Activated CD4-positive, alpha-beta T cell treated with anti-CD3 and anti-CD28 coated beads, Interleukin-2, amount 50 U/mL, for 4 hours (primary cell): Measurements from ENCODE around the gene ACTL6A.
"Not testable (repeated sequence)": the region's sequence is repeated elsewhere in the genome, so short reads cannot be mapped to it uniquely, and the experiment has no call there.

Experiments
- DNase-seq, 2 experiments: peaks; one replicate each; pipeline ENCODE4 v3.0.0-alpha.2; 2020

Gene ACTL6A

DNA sequence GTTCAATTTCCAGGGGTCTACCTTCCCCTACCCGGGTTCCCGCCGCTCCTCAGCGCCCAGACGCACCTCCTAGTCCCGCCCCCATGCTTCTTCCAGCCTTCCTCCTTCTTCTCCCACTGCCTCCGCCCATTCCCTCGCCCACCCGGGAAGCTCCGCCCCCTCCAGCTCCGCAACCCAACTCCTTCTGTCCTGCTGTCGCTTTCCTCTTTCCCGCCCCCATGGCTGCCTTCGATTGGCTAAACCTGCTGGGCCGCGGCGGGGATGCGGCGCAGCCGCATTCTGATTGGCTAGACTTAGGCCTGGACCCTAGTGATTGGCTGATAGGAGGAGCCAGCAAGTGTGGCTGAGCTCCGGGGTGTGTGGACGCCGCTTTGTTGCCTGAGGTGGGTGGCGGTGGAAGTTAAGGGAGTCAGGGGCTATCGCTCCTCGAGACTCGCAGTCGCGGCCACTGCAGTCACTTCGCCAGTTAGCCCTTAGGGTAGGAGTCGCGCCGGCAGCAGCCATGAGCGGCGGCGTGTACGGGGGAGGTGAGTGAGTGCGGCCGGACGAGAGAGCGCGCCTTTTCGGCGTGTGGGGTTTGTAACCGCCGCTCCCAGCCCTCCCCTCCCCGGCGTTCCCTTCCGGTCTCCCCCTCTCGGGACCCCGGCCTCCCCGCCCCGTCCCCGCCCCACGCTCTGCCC lies at the start of gene ACTL6A:
TSS of gene ACTL6A (plus strand) at position 336 of the 680 bp plus-strand sequence. CDS start at position 503, 167 bp downstream.
- peak; percentile 99 for DNase-seq

DNA sequence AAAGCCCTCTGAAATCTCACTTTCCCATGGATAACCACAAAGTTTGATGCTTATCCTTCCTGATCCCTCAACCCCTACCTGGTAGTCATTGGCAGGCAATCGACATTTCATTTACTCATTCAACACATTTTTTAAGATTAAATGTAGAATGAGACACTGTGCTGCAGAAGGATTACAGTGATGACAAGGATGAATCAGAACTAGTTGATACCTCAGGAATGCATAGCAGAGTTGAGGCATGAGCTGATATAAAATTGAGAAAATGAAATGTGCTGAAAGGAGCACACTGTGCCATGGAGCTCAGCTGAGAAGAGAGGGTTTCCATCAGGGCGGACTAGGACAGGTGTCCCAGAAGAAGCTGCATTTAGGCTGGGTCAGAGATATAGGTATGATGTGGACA lies 48.9 kb upstream of the ACTL6A start:
- DNase-seq, result no peak

DNA sequence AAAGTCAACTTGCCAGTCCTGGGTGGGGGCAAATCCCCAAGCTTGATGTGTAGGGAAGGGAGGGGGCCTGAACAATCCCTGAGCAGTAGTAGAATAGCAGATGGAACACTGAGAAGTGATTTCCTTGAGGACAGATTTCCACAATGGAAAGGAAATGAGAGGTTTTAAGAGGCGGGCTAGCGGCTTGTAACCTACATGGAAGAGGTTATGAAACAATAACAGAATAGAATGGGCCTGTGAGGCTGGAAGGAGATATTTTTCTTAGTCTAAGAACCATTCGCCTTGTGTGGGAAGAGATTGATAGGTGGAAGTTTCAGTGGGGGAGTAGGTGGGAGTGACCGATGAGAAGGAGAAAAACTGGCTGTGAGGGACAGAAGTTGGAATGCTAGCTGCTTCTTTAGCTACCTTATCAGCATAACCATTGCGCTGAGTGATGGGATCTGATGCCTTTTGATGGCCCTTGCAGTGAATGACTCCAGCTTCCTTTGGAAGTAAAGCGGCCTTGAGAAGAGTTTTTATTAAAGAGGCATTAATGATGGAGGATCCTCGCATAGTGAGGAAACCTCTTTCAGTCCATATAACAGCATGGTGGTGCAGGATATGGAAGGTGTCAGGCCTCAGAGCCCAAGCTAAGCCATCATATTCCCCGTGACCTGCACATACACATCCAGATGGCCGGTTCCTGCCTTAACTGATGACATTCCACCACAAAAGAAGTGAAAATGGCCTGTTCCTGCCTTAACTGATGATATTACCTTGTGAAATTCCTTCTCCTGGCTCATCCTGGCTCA lies 46.1 kb upstream of the ACTL6A start:
- DNase-seq, result not testable (repeated sequence)

DNA sequence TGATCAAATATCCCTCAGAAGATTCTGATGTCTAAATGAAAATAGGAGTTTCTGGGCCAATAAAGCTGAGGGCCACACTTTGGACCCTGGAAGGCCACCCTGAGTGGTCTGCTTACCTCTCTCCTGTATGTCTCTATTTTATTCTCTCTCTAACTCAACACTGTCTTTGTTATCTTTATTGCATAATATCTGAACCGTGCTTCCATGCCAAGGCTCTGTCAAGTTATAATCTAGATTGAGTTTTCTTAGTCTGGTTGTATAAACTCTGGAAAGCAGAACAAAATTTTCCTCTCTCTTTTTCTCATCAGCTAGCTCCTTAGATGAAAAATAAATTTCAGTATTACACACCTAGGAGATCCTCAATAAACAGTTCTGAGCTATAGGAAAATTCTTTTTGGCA lies 36.2 kb upstream of the ACTL6A start:
- DNase-seq, result no peak

DNA sequence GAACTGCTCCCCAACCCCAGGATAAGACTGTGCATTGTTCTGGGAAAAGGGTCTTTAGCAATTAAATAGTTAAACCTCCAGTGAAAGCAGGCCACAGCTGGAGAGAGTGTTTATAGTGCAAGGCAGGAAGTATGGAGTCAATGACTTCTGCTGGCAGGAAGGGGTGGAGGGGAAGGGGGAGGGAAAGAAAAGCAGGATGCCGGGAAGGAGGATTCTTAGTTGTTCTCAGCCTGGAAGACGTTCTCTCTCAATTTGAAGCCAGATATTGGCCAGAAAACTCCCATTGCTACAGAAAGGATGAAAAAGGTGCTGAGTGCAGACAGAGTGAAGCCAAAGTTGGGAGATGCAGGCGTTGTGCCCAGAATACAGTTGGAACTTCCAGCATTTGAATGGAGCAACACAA lies 35.7 kb upstream of the ACTL6A start:
- no peak for DNase-seq

DNA sequence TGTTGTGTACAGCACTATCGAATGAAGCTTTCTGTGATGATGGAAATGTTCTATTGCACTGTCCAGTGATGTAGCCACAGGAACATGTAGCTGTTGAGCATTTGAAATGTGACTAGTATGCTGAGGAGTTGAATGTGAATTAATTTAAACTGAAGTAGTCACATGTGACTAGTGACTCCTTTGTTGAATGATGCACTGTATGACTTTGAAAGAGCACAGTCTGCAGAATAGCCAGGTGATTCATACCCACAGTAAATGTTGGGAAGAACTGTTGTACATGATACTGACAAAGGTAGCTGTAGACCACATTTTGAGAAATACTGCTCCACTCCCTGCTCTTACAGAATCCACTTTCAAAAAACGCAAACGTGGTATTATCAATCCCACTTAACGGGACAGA lies 34.0 kb upstream of the ACTL6A start:
- no peak for DNase-seq

DNA sequence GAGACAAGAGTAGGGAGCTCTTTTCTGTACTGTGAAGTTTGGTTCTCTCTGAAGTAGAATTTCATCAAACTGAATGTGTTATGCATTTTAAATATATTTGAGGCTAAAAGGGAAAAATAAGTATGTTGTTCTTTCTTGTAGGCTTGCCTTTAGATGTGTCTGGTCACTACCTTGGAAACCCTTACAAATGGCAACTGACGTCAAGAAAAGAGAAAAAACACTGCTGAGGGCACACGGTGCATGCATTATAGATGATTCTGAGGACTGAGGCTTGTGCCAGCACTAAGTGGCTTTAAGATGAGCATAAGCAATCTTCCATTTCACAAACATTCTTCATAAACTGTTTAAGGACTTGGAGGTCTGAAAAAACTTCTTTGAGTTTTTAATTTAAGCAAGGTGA lies 31.1 kb upstream of the ACTL6A start:
- no peak for DNase-seq

DNA sequence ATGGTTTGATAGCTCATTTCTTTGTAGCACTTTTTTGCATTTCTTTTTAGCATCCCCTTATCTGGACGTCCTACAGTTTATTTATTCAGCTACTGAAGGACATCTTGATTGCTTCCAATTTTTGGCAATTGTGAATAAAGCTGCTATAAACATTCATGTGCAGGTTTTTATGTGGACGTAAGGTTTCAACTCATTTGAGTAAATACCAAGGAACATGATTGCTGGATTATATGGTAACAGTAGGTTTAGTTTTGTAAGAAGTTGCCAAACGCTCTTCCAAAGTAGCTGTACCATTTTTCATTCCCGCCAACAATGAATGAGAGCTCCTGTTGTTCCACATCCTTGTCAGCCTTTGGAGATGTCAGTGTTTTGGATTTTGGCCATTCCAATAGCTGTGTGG lies 29.5 kb upstream of the ACTL6A start:
- no peak for DNase-seq

DNA sequence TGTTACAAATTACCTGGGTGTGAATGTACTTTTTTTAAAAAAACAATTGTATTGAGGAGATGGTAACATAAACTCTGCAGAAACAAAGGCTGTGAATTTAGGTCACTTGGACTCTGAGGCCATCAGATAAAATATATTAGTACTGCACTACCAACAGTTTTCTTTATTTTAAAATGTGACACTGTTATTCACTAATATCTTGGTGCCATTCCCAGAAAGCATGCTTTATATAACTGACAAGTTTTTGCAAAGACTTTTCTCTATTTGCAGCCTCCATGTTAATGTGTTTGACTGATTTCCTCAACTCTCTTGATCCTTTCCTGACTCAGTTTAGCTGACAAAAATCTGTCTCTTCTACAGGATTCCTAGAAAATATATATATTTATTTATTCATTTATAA lies 26.5 kb upstream of the ACTL6A start:
- no peak for DNase-seq

DNA sequence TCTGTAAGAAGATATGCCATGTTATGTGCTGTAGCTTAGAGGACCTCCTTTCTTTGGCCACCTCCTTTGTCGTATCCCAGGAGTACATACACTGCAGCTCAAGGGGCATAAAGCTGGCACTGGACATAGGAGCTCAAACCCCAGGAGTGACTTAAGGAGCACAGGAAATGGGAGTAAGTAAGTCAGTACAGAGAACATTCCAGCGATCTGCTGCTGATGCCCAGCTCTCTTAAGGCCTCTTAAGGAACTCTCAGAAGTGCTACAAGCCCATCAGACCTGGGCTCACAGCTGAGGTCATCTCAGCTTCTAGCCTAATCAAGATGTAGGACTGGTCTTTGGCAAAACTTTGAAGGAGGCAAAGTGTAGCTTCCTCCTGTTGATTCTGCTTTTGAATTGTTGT lies 21.6 kb upstream of the ACTL6A start:
- no peak for DNase-seq

DNA sequence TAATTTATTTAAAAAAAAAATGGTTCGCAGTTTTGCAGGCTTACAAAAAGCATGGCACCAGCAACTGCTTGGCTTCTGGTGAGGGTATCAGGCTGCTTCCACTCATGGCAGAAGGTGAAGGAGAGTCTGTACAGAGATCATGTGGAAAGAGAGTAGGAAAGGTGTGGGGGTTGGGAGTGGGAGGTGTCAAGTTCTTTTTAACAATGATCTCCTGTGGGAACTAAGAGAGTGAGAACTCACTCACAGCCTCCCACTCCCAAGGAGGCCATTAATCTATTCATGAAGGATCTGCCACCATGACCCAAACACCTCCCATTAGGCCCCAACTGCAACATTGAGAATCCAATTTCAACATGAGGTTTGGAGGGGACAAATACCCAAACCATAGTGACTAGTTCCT lies 21.1 kb upstream of the ACTL6A start:
- no peak for DNase-seq

DNA sequence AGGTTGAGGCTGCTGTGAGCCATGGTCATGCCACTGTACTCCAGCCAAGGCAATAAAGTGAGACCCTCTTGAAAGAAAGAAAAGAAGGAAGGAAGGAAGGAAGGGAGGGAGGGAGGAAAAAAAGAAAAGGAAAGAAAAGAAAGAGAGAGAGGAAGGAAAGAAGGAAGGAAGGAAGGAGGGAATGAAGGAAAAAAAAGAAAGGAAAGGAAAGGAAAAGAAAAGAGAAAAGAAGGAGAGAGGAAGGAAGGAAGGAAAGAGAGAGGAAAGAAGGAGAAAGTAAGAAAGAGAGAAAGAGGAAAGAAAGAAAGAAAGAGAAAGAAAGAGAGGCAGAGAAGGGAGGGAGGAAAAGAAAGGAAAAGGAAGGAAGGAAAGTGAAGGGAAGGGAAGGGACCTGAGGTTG lies 20.4 kb upstream of the ACTL6A start:
- DNase-seq, result no peak

DNA sequence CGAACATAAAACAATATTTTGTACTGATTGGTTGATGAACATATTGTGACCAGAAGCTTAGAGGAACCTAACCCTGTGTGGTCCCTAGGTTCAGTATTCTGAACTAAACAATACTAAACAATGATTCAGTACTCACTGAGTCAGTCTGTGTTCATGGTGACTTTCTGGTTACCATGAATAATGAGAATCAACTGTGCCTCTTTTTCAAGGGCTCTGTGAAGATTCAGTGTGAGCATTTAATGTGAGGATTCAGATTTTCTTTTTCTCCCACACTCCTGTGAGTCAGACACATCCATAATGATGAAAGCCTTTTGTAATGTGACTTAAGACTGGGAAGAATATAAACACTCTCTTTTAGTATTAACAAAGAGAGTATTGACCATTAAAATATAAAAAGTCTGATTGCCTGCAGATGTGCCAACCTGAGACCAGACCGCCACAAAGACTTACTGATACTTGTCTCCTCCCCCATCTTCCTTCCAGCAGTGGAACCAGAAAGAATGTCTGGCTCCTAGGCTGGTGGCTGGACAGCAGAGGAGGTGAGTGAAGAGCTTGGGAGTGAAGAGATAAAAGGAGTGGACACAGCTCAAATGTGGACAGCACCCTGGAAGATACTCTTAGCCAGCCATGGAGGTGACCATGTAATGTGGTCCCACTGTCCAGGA lies 17.6 kb upstream of the ACTL6A start:
- no peak for DNase-seq

DNA sequence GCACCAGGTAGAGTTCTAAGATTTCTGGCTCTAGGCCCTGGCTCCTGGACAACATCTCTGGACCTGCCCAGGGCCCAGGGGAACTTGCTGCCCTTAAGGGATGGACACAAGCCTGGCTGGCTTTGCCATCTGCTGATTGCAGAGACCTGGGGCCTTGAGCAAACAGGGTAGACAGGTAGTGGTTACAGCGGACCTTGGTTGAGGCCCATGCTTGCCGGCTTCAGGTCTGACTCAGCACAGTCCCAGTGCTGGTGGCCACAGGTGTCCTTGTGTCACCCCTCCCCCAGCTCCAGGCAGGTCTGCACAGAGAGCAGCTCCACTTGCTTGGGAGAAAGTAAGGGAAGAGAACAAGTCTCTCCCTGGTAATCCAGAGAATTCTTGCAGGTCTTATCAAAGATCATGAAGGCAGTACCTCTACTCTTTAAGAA lies 15.9 kb upstream of the ACTL6A start:
- no peak for DNase-seq

DNA sequence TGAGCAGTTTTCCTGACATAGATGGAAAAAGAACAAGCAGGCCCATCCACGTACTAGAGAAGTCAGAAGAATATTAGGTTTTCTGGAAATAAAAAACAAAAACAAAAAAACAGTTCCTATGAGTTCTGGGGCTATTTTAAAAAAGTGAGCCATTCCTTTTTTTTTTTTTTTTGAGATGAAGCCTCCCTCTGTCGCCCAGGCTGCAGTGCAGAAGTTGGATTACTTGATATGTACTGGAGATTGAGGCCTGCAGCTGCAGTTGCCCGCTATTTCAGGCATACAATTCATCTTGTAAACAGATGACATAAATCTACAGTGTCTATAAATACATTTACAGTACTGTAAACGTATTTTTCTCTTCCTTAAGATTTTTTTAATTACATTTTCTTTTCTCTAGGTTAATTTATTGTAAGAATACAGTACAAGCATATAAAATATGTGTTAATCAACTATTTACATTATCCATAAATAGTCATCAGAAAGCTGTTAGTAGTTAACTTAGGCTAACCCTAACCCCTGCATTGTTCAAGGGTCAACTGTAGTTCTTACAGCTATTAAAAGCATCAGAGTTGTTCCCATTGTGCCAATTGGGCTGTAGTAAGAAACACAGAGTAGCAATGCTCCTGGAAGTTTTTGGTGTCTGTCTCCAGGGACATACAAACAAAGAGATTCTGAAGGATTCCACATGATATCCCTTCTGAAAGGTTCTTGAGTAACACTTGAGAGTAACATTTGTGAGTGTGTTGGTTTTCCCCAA lies 11.2 kb upstream of the ACTL6A start:
- no peak for DNase-seq

DNA sequence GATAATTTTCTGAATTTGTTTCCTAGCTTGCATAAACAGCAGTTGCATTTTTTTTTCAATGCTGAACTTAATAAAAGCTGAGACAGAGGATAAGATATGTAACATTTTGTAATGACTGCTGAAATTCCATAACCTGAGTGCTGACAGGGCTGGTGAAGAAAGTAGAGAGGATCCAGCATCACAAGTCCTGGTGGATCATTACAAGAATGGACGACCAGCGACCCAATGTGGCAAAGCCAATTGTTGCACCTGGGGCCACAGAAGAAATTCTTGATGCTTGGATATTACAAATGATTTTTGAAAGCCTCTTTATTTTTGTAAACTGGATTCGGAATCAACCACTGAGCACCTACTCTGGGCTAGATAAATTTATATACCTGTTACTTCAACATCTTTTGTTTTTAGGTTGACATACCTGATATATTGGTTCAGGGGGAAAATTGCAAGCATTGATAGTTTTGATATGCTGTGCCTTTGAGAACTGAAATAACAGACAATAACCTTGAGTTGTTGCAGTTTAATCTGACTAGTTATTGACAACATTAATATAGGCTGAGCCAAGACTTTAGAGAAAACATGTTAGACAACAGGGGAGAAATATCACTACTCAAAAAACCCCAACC lies 3.9 kb upstream of the ACTL6A start:
- peak; percentile 17 to 32 for DNase-seq

DNA sequence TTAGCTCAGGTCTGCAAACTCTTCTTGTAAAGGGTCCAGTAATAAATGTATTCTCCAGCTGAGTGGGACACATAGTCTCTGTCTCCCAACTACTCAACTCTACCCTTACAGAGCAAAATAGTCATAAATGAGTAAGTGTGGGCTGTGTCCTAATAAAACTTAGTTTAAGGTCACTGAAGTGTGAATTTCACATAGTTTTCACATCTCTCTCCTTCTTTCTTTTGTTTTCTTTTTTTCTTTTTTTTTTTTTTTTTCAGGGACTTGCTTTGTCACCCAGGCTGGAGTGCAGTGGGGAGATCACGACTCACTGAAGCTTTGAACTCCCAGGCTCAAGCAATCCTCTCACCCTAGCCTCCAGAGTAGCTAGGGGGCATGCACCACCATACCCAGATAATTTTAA lies 1.9 kb upstream of the ACTL6A start:
- no peak for DNase-seq

DNA sequence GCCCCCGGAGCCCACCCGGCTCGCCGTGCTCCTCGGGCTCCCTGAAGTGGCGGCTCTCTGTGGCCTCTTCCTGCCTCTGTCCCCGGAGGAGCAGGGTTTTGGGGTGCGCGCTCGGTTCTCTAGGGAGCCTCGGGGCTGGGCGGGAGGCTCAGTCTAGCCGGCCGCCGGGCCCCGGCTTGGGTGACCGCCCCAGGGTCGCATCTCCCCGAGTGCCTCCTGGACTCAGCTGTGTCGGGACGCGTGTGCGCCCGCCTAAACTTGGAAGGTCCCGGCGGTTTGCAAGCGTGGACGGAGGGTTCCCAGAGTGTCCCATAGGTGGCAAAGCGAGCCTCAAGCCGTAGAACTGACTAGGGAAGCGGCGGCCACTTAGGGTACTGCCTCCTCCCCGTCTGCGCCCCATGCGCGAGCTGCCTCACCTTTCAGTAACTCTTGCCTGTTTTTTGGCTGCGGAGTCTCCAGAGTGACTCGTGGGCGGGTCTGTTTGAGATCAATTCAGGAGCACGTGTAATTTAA lies 601 bp downstream of the ACTL6A start:
- peak; percentile 56 to 61 for DNase-seq

DNA sequence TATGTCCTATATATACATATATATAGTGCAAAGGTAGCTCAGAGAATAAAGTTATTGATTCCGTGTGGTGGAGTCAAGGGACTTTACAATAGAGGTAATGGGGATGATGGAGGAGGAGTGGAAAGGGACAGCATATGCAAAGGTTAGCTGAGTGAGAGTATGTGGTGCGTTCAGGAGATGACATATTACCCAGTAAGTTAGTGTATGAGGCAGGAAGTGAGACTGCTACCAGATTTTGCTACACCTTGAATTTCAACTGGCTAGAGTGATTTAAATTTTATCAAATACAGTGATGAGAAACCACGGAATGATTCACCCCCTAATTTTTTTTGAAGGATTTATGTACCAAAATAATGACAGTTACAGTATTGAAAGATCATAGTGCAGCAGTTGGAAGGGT lies 2.8 kb downstream of the ACTL6A start:
- no peak for DNase-seq

DNA sequence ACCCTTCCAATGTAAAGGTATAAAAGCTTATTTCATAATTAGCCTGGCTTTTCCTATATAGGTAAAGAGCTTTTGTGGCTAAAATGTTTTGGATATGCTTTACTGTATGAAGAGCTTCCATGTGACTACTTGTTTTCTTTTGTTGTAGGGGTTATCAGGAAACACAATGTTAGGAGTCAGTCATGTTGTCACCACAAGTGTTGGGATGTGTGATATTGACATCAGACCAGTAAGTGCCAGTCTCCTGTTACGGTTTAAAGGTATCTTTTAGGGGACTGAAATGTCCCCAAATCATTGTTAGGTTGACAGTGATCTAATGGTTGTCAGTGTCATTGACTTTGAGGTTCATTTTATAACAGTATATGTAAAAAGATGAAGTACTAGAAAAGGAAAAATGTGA lies 18.3 kb downstream of the ACTL6A start:
- no peak for DNase-seq

DNA sequence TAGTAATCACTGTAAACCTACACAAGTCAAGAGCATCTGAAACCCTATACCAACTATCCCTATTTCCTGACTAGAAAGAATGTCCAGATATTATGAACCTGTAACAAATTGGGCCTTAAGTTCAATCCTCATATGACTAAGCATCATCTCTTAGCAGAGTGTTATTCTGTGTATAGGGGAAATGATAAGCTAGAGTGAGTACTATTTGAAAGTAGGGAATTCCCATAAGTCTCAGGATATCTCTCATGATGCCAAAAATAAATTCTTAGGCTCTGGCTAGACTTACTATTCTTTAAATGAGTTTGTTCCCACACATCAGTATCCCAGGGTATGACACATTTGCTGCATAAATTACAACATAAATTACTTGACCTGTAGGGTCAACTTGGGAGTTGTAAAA lies 26.4 kb downstream of the ACTL6A start:
- DNase-seq, result no peak

DNA sequence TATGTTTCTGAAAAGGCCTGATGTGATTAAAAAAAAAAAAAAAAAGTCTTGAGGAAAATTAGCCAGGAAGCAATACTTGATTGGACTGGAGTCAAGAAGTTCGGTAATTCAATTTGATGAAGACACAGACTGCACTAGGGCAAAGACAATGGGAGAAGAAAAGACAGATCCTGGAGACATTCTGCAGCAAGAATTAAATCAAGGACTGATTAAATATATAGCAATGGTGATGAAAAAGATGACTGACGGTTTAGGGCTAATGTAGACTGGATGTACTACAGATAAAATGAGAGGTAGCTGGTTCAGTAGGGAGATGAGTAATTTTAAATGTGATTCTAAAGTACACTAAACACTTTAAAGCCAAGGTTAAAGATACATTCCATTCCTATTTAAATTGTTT lies 27.9 kb downstream of the ACTL6A start:
- DNase-seq, result no peak

DNA sequence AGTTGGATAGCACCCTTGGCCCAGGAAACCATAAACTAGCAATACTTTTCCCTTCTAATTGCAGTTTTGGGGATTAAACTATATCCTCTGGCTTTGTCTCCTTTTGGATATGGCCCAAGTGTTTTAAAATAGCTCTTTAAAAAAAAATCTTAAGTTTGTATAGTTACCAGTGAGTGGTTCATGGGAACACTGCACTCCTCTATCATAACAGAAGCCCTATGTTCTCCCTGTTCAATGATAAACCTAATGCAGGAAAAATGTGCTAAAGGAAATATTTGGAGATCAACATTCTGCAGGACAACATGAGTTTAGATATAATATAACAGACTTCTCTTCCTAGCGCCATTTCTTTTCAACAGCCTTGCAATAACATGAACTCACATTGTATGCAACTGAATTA lies 28.6 kb downstream of the ACTL6A start:
- DNase-seq, result no peak
